ENCODE results near the gene SH3GLB2. TPM values are rescaled to one million over a fixed set of nuclear protein-coding genes. Genes with fewer than 3 reads are reported as not detected.
"Not testable (repeated sequence)": the region's sequence is repeated elsewhere in the genome, so short reads cannot be mapped to it uniquely, and the experiment has no call there.

SH3GLB2 gene
- total RNA-seq, 1 donor from 2014 or later, result 43.2 TPM

DNA sequence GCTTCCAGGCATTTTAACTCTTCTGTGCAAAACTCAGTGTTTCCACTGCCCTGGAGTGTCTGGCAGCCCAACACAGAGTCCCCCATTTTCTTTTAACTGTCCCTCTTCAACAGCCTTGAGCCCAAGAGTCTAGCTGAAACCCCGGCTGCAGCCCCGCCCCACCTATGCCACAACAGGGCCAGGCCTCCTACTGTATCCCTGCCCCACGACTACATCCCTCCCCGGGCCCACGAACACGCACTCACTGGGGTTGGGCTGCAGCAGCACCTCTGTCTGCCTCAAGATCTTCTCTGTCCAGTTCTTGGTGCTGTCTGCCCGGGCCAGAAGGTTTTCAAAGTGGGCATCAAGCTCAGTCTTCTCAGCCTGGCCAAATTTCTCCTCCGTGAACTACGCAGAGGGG lies 6.1 kb downstream of the SH3GLB2 start:
- no peak for DNase-seq (ENCODE audit: low spot score)

DNA sequence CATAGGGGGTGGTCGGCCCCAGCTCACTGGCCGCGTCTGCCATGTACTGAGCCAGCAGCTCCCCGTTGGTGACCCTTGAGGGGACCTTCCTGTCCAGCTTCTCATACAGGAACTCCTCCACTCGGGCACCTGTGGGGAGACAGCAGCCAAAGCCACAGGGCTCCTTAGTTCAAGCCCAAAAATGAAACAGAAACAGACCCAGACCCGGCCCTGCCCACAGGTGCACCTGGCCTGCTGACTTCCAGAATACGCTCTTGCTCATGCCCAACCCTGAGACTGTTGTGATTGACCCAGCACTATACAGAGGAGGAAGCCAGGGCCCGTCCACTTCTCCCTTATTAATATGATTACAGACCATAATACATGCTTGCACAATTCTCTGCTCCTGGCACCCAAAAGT lies 7.0 kb downstream of the SH3GLB2 start:
- DNase-seq (ENCODE audit: low spot score), result no peak

DNA sequence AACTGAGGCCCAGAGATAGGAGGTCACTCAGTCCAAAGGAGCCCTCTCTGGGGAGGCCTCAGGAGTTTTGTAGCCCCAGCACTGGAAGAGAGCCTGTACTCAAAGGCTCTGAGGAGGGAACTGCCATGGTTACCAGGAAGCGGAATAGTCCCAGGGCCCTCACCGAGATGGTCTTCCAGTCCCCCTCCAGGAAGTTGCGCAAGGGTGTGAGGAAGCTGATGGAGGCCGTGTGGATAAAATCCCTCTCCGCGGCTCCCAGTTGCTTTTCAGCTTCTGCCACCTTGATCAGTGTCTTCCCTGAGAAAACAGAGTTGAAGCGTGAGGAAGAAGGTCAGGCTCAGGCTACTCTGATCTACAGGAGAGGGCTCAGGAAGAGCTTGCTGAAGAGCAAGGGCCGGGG lies 13.5 kb downstream of the SH3GLB2 start:
- no peak for DNase-seq (ENCODE audit: low spot score)

DNA sequence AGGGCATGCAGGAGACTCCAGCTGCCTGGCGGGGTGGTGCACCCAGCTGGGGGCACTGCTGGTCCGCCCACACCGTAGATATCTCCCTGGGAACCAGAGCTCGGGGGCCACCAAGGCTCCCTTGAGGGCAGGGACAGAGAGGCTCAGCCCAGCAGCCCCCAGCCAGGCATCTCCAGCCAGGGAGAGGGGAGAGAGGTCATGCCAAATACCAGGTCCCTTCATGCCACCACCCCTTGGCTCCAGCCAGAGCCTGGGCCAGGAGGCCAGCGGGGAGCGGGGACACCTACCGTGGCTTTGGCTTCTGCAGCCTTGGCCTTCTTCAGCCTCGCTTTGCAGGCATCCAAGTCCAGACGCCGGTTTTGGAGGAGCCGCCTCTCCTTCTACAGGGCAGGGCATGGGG lies 14.0 kb downstream of the SH3GLB2 start:
- DNase-seq (ENCODE audit: low spot score), result no peak

DNA sequence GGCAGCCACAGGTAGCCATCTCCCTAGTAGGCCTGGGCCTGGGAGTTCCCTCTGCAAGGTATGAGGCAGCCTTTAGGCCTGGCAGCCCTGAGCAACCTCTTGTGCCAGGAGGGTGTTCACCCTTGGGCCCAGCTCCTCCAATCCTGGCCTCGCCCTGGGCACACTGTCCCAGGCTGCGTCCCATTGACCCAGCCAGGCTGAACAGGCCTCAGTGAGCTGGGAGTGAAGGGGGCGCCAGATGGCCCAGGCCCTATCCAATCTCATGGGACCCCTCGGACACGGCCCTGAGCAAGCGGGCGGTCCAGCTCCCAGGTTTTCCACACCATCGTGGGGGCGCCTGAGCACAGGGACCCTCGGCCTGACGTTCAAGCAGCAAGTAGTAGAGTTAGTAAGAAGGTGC lies 14.5 kb downstream of the SH3GLB2 start:
- DNase-seq (ENCODE audit: low spot score), result no peak

DNA sequence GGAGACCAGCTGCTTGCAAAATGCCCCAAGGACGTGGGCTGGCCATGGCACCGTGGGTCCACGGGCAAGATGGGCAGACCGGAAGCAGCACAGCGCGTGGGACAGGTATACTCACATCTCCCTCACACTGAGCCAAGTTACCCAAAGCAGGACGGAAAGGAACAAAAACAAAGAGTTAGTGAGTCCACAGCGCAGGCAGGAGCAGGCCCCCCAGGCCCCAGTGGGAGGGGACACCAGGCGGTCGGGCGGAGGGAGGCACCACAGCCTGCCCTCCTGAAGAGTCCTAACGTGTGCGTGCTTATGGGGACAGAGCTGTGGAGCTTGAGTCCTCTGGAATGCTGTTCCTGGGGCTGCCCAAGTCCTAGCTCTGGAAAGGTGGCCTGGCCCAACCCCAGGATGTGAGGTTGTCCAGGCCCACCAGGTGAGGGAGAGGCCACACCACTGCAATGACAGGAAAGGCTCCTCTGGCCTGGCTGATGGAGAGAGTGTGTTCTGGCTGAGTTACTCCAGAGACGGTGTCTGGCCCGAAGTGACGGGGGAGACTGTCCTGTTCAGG lies 15.2 kb downstream of the SH3GLB2 start:
- no peak for DNase-seq (ENCODE audit: low spot score)

DNA sequence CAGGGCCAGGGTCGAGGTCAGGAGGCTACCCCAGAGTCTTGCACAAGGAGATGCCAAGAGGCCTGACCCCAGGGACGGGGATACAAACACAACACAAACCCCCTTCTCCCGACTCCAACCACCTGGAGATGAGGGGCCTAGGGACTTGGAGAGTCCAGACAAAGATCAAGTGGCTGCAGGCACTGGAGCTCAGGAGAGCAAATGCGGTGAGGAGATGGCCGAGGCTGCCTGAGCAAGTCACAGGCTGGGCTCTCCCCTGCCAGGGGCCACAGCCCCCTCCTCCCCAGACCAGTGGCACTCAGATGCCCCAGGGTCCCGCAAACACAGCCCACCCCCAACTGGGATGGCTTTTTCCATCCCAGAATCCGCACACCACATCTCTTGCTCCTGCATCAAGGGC lies 15.8 kb downstream of the SH3GLB2 start:
- no peak for DNase-seq (ENCODE audit: low spot score)

DNA sequence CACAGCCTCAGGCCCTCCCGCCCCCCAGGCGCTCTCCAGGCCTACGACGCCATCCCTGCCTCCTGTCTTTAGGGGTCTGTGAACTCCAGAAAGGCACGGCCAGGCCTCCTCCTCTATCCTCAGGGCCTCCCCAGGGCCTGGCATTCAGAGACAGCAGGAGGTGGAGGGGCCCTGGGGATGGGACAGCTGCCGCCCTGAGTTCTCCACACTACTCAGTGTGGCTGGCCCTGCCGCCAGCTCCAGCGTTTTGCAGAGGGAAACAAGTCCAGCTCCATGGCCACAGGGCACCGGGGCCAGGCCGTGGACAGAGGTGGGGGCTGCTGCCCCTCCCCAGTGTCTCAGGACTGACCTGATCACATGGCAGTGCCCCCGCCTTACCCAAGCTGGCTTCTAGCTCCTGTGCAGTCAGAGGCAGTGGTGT lies 16.4 kb downstream of the SH3GLB2 start:
- no peak for DNase-seq (ENCODE audit: low spot score)

DNA sequence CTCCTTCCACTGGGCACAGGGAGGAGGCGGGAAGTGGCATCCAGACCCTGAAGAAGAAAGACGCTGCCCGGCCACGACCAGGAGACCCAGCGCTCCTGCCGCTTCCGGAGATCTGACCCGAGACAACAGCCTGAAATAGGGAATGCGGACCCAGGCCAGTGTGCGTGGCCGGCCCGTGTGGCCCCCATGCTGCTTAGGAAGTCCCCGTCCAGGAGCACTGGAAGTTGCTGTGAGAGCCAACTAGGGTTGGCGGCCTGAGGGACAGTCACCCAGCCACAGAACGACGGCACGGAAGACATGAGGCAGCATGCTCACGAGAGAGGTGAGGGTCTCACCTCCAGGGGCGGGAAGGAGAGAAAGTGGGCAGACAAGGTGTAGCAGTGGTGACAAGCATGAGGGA lies 17.0 kb downstream of the SH3GLB2 start:
- DNase-seq (ENCODE audit: low spot score), result no peak

DNA sequence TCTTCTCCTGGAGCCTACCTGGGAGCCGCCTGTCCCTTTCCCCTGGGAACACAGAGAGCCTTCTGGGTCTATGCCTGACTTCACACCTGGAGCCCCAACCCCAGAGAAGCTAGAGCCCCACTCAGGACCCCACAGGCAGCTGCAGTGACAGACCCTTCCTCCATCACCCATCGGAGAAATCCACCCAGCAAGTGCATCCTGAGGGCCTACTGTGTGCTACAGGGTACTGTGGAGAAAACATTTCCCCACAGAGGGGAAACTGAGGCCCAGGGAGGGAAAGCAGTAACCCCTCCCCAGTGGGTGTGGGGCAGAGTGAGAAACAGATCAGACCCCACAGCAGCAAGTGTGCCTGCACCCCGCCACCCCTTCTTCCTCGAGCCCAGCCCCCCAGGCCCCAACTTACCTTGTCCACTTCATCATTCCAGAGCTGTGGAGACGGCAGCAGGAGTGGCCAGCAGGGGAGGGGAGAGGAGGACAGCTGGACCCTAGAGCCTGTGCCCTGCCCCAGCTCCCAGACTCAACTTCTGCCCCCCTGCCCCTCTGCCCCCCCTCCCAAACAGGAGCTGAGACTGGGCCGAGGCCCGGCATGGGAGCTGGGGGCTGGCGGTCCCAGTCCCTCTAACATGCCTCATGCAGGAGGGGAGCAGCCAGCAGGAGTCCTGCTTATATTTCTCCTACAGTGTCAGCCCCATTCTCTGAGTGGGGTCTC lies 17.7 kb downstream of the SH3GLB2 start:
- no peak for DNase-seq (ENCODE audit: low spot score)

DNA sequence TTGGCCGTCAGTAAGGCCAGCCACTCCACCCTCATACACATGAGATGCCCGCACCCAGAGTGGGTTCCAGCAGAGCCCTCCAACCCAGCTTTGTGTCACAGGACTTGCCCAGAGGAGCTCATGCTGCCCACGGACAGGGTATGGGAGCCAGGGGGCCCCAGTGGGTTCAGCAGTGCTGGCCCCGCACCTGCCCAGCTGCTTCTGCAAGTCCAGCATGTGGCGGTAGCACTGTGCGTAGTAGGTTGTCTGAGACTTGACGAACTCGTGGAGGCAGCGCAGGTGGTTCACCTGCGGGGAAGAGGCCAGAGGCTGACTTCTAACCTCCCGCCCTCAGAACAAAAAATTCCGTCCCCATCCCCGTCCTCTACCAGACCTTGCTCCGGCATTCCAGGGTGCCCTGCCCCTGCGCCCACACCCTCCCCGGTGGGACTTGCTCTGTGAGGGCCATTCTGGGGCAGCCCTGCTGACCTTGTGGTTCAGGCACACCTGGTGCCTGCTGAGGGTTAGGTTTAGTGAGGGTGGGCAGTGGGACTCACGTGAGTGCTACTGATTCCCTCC lies 18.5 kb downstream of the SH3GLB2 start:
- no peak for DNase-seq (ENCODE audit: low spot score)

DNA sequence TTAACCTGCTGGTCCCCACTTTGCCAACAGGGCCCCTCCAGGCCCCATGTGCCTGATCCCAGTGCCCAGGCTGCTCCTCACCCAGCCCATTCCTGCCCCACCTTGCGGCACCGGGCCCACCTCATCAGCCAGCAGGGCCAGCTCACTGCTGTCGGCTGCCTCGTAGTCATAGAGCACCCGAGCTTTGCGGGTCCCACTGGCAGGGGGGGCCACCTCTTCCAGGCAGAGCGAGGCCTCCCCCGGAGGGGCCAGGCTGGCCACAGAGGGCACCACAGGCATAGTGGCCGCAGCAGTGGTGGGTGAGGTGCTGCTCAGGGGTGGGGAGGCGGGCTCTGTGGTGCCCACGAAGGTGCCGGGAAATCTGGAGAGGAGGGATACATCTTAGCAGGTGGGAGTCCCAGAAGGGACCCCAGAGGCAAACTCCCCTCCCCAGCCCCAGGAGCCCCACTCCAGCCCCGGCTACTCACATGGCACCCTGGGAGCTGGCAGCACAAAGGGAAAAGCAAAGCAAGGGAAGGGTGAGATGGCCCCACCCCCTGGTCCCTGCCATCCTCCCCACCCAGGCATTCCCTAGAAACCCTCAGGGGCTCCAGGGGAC lies 19.0 kb downstream of the SH3GLB2 start:
- no peak for DNase-seq (ENCODE audit: low spot score)

DNA sequence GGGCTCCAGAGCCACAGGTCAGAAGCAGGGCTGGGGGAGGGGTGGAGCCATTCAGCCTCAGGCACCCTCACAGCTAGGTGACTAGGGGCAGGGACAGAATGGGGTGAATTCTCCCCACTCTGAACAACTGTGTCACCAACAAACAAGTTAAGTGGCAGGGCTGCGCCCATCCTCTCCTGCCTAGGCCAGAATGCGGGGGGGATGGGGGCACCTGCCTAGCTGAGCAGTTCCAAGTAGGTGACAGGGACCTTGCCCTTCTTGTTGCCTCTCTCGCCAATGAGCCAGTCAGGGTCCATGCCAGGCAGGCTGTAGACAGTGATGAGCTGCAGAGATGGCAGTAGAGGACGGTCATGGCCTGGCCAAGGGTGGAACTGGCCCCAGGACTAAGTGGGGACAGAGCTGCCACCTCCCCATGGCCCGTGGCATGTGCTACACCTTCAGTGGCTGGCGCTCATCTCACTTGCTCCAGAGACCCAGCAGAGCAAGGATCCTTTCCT lies 19.6 kb downstream of the SH3GLB2 start:
- no peak for DNase-seq (ENCODE audit: low spot score)

DNA sequence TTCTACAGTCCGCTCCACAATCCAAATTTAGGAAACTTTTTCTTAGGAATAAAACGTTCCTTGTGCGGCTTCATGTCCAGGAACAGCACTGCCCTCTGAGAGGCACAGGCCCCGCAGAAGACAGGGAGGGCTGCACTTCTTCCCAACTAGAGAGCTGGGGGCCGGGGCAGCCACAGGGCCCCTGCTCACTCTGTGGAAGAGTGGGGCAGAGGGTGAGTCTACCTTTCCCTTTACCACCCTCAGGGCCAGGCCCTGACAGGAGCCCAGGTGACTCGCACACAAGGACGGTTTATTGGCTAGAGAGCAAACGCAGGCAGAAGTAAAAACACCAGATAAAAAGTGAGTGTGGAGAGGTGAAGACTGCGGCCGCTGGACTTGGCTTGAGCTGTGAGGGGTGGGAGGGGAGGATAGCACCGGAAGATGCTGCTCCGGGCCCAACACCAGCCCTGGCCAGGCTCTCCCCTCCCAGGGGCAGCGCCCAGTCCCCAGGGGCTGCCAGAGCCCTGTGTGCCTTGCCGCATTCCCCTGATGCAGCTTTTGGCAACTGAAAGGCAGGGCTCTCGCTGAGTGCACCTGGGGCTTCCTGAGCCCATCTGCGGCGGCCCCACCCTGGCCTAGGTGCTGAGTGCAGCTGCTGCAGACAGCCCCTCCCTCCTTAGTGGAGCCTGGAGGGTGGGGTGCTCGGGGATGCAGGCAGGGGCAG lies 20.2 kb downstream of the SH3GLB2 start:
- no peak for DNase-seq (ENCODE audit: low spot score)

DNA sequence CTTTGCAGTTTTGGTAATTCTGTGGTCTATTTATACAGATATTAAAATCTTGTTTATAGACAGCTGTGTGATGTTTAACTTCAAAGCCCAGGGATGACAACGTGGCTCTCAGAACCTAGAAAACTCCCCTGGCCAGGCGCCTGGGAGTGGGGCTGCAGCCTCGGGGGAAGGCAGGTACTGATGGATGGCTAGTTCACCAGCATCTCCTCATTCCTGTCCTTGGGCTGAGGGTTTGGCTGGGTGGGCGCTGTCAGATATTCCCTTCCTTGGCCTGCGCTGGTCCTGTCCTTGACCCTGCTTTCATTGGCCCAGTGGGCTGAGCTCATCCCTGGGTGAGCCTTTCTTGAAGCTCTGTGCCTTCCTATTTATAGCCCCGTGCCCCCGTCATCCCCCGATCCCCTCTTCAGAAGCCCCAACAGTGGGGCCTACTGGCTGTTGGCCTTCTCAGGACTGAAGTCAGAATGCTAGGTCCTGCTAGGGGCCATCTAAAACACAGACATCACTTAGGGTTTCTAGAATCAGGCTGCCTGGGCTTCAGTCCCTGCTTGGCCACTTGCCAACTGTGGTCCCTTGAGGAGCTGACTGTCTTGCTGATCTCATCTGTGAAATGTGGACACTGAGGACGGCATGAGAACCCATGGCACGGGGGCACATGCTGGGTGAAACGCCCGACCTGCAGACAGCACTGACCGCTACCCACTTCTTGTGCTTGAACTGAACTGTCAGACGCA lies 20.9 kb downstream of the SH3GLB2 start:
- DNase-seq (ENCODE audit: low spot score), result no peak

DNA sequence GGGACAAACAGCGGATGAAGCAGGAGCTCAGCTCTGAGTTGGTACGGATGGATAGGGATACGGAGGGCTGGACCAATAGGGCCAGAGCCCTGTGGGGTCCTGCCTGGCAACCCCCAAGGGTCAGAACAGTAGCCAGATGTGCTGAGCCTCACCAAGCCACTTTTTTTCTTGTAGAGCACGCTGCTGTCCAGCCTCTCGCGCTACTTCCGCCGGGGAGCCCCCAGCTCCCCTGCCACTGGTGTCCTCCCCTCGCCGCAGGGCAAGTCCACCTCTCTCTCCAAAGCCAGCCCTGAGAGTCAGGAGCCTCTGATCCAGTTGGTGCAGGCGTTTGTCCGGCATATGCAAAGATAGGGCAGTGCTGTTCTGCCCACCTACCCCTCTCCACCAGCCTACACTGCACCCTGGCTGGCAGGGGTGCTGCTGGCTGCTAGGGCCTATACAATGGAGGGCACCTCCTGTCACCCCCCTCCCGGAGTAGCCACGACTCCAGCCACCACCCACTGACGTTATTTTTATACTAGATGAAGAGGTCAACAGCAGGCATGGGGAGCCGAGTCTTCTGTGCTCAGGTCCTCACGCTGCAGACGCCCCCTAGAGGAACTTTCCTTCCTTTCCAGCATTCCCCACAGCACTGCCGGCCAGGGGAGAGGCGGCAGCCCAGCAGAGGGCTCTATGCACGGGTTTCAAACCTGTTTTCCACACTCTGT lies 21.6 kb downstream of the SH3GLB2 start:
- DNase-seq (ENCODE audit: low spot score), result no peak

DNA sequence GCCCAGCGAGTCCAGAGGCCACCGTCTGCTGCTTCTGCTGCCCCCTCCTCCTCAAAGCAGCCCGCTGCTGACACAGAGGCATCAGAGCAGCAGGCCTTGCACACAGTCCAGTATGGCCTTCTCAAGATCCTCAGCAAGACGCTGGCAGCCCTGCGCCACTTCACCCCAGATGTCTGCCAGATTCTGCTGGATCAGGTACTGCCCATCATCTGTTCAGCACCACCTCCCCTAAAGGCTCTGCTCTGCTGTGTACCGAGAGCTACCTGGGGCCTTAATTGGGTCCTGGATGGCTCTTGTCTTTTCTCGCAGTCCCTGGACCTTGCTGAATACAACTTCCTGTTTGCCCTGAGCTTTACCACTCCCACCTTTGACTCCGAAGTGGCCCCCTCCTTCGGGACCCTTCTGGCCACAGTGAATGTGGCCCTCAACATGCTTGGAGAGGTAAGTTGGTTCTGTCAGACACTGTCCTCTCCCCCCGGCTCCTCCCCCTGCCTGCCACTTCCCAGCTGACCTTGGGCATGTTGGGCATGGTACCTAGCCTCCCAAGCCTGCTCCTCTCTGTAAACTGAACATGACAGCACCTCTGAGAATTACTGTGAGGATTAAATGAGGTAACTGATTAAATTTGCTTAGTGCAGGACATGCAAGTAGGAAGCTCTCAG lies 22.7 kb downstream of the SH3GLB2 start:
- no peak for DNase-seq (ENCODE audit: low spot score)

DNA sequence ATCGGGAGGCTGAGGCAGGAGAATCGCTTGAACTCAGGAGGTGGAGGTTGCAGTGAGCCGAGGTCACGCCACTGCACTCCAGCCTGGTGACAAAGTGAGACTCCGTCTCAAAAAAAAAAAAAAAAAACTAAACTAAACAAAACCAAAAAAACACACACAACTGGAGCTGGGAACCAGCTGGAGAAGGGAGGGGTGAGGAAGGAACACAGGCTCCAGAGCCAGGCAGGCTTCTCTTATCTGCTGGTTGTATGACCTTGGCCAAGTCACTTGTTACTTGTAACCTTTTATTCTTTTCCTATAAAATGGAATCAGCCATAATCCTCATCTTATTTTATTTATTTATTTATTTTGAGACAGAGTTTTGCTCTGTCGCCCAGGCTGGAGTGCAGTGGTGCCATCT lies 24.0 kb downstream of the SH3GLB2 start:
- DNase-seq (ENCODE audit: low spot score), result not testable (repeated sequence)

DNA sequence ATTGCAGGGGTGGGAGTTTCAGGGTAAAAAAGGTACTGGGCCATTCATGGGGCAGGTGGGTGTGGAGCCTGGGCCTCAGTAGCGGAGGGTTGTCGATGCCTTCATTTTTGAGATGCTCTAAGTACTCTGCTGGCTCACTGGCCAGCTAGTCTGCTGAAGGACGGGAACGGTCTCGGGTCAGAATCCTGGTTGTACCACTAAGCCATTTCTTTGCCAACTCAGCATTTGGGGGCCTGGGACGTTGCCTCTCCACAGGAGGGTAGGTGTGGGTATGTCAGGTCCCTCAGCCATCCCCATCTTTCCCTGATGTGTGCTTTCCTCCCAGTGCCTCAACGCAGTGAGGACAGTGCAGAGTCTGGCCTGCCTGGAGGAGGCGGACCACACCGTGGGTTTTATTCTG lies 25.1 kb downstream of the SH3GLB2 start:
- no peak for DNase-seq (ENCODE audit: low spot score)

Data from mesenteric fat pad (tissue), 1 donor.